Osteoblast (primary cell): ENCODE data around the gene ZNF750. TPM values are rescaled to one million over a fixed set of nuclear protein-coding genes. Genes with fewer than 3 reads are reported as not detected.

Source experiments
- DNase-seq: peaks from one replicate; pipeline ENCODE4 v3.0.0; 2011; ENCODE audit warnings: low spot score, mixed read lengths; ENCODE audit not compliant: insufficient read length; ENCODE audit errors: missing footprints
- H2AFZ ChIP-seq: 2 replicates; pipeline ENCODE4 v1.6.0; 2011; ENCODE audit warnings: mild to moderate bottlenecking, low read length
- H3K27ac ChIP-seq: 2 replicates; pipeline ENCODE4 v1.5.1; 2011; ENCODE audit warnings: mild to moderate bottlenecking, low read depth, low read length, moderate library complexity
- H3K27me3 ChIP-seq: 2 replicates; pipeline ENCODE4 v1.6.0; 2012; ENCODE audit warnings: mild to moderate bottlenecking, control low read depth, inconsistent platforms, low read length, moderate library complexity; ENCODE audit not compliant: insufficient read depth
- H3K36me3 ChIP-seq: 2 replicates; pipeline ENCODE4 v1.5.1; 2011; ENCODE audit warnings: mild to moderate bottlenecking, low read length, control low read depth, moderate library complexity; ENCODE audit not compliant: insufficient read depth
- H3K4me1 ChIP-seq: 2 replicates; pipeline ENCODE4 v1.5.1; 2011; ENCODE audit warnings: mild to moderate bottlenecking, low read length, control low read depth, moderate library complexity; ENCODE audit not compliant: insufficient read depth
- H3K4me2 ChIP-seq: 2 replicates; pipeline ENCODE4 v1.6.0; 2011; ENCODE audit warnings: mild to moderate bottlenecking, low read length; ENCODE audit not compliant: insufficient read depth
- H3K4me3 ChIP-seq: fragments of 200-600 bp; sonication (generic); 3 replicates; pipeline ENCODE4 v1.5.1; 2012; ENCODE audit warnings: mild to moderate bottlenecking, low read length, inconsistent platforms; ENCODE audit not compliant: insufficient read depth
- H3K79me2 ChIP-seq: 2 replicates; pipeline ENCODE4 v1.6.0; 2012; ENCODE audit warnings: mild to moderate bottlenecking, low read length, control low read depth, inconsistent platforms; ENCODE audit not compliant: insufficient read depth
- H3K9me3 ChIP-seq: 2 replicates; pipeline ENCODE4 v1.5.1; 2011; ENCODE audit warnings: low read depth, low read length, control low read depth
- H4K20me1 ChIP-seq: 2 replicates; pipeline ENCODE4 v1.6.0; 2012; ENCODE audit warnings: mild to moderate bottlenecking, low read length, control low read depth; ENCODE audit not compliant: insufficient read depth
- total RNA-seq: library from RNA; depleted of rRNA; stranded (reverse); fragments of >200 nt; gene quantifications from 2 replicates; pipeline ENCODE4 v1.2.3, GENCODE V29; 2012
- TF ChIP-seq, protein P1 (sequence below): IDR thresholded peaks from 2 replicates; pipeline ENCODE4 v1.5.1; 2011; ENCODE audit warnings: mild to moderate bottlenecking, low read depth, low read length, moderate library complexity; ENCODE audit errors: extremely low read depth

ZNF750 gene
- total RNA-seq, 1 donor, result not detected

DNA sequence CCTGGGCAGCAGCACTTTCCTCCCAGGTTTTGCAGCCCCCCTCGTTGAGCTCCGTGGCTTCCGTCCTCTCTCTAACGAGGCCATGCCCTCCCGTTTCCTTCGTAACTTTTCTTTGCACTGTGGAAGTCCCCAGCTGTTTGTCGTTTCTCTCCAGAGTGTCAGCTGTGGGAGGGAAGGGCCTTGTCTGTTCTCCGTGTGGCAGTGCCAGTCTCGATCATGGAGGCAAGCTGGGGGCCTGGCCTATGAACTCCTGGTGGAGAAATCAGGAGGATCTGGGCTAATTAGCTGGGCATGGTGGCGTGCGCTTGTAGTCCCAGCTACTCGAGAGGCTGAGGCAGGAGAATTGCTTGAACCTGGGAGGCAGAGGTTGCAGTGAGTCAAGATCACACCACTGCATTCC is 59.6 kb downstream of the ZNF750 start:
- Histone ChIP-seq H2AFZ (no peak overlapping the region), H4K20me1 (no peaks in the 10 kb centered on the region), H3K4me3 (no peak overlapping the region), H3K27me3 (no peaks in the 10 kb centered on the region), H3K4me1 (no peaks in the 10 kb centered on the region), H3K4me2 (no peak overlapping the region), H3K9me3 (no peaks in the 10 kb centered on the region), H3K79me2 (peaks cover 7% of the 10 kb centered on the region), H3K27ac (no peak overlapping the region), H3K36me3 (peaks cover 13% of the 10 kb centered on the region)
- peak; percentile 74 for DNase-seq
- TF ChIP-seq, protein P1, sequence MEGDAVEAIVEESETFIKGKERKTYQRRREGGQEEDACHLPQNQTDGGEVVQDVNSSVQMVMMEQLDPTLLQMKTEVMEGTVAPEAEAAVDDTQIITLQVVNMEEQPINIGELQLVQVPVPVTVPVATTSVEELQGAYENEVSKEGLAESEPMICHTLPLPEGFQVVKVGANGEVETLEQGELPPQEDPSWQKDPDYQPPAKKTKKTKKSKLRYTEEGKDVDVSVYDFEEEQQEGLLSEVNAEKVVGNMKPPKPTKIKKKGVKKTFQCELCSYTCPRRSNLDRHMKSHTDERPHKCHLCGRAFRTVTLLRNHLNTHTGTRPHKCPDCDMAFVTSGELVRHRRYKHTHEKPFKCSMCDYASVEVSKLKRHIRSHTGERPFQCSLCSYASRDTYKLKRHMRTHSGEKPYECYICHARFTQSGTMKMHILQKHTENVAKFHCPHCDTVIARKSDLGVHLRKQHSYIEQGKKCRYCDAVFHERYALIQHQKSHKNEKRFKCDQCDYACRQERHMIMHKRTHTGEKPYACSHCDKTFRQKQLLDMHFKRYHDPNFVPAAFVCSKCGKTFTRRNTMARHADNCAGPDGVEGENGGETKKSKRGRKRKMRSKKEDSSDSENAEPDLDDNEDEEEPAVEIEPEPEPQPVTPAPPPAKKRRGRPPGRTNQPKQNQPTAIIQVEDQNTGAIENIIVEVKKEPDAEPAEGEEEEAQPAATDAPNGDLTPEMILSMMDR, result no peak

DNA sequence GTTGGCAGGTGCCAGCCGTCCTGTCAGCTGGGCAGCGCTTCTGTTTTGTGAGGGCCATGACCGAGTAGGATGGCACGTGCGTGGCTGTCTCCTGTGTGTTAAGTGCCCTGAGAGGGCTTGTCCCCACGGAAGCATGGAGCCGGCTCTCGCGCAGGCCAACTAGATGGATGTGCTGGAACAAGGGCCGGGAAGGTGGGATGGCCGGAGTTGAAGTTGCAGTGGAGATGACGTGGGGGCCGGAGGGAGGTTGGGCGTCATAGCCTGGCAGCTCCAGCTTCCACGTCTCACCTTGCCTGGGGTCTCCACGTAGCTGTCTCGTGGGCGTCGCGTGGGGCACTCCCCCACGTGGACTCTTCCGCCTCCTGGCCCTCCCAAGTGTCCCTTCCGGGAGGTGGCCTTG is 60.3 kb downstream of the ZNF750 start:
- H3K4me1 ChIP-seq, result no peaks in the 10 kb centered on the region
- no peaks in the 10 kb centered on the region for H3K9me3 ChIP-seq
- H3K36me3 ChIP-seq, result peaks cover 13% of the 10 kb centered on the region
- H3K27me3 ChIP-seq, result no peaks in the 10 kb centered on the region
- TF ChIP-seq, protein P1, result no peak
- H3K27ac ChIP-seq, result no peak overlapping the region
- DNase-seq, result no peak
- H3K79me2 ChIP-seq, result peaks cover 7% of the 10 kb centered on the region
- no peak overlapping the region for H3K4me3 ChIP-seq
- H2AFZ ChIP-seq, result no peak overlapping the region
- H3K4me2 ChIP-seq, result no peak overlapping the region
- H4K20me1 ChIP-seq, result no peaks in the 10 kb centered on the region

Other genes with a start within 250 kb of the ZNF750 start
- gene WDR45B, start 191.6 kb downstream of the ZNF750 start, total RNA-seq, result 66.2 and 66.3 TPM in 2 replicates
- gene RAB40B, start 141.3 kb downstream of the ZNF750 start, total RNA-seq, result 8.3 and 9.1 TPM in 2 replicates
- gene FN3KRP, start 123.3 kb downstream of the ZNF750 start, total RNA-seq, result 10.1 and 13.8 TPM in 2 replicates
- gene FN3K, start 104.4 kb downstream of the ZNF750 start, total RNA-seq, result 2.9 and 4.4 TPM in 2 replicates
- 28.0 and 29.0 TPM in 2 replicates for gene TBCD, start 88.0 kb downstream of the ZNF750 start, total RNA-seq
- gene METRNL, start 239.6 kb upstream of the ZNF750 start, total RNA-seq, result 137 and 140 TPM in 2 replicates